ENCODE results near the gene PPA2.

Gene PPA2

DNA sequence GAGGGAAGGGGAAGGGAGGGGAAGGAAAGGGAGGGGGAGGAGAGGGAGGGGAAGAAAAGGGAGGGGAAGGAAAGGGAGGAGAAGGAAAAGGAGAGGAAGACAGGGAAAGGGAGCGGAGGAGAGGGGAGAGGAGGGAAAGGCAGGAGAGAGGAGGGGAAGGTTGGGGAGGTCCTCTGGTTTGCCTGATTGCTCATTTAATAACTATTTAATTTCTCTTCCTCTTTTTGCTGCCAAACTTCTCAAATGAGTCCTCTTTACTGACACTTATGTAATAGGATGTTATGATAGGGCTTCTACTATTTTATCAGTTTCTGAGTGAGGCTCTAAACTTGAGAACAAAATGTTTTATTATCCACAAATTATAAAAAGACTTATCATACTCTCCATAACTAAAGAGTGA, 35.4 kb upstream of the PPA2 start:
- H2AFZ ChIP-seq, result no peak overlapping the region
- TF ChIP-seq, protein P1, sequence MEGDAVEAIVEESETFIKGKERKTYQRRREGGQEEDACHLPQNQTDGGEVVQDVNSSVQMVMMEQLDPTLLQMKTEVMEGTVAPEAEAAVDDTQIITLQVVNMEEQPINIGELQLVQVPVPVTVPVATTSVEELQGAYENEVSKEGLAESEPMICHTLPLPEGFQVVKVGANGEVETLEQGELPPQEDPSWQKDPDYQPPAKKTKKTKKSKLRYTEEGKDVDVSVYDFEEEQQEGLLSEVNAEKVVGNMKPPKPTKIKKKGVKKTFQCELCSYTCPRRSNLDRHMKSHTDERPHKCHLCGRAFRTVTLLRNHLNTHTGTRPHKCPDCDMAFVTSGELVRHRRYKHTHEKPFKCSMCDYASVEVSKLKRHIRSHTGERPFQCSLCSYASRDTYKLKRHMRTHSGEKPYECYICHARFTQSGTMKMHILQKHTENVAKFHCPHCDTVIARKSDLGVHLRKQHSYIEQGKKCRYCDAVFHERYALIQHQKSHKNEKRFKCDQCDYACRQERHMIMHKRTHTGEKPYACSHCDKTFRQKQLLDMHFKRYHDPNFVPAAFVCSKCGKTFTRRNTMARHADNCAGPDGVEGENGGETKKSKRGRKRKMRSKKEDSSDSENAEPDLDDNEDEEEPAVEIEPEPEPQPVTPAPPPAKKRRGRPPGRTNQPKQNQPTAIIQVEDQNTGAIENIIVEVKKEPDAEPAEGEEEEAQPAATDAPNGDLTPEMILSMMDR (IDR thresholded peaks at IDR 0.05), result no peak
- no peaks in the 10 kb centered on the region for H3K9me3 ChIP-seq (ENCODE audit: control insufficient read depth, low read length)
- H3K4me1 ChIP-seq, result no peaks in the 10 kb centered on the region
- H3K27ac ChIP-seq, result no peak overlapping the region
- no peak overlapping the region for H3K9ac ChIP-seq
- H3K4me3 ChIP-seq (ENCODE audit: low read depth, low read length), result no peak overlapping the region
- no peak overlapping the region for H3K4me2 ChIP-seq (ENCODE audit: low read length)
- H3K36me3 ChIP-seq (ENCODE audit: control insufficient read depth, insufficient read depth, low read length), result no peaks in the 10 kb centered on the region
- H3K27me3 ChIP-seq (ENCODE audit: control insufficient read depth, insufficient read depth, low read length), result no peaks in the 10 kb centered on the region
- no peaks in the 10 kb centered on the region for H3K79me2 ChIP-seq

DNA sequence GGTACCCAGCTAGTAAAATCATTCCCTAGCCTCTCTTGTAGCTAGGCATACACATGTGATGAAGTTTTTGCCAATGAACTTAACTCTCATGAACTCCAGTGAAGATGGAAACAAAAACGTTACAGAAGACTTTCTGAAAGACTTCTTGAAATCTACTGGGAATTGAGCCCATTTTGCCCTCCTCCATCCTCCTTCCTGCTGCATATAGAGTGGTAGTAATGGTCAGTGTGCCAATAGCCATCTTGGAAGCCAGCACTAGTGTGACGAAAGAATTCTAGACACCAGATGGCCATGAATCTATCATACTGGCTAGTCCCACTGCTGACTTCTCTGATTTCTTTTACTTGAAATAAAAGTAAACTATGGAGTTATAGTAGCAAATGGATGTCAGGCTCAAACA, 30.9 kb upstream of the PPA2 start:
- no peak overlapping the region for H2AFZ ChIP-seq
- H3K4me3 ChIP-seq (ENCODE audit: low read depth, low read length), result no peak overlapping the region
- no peaks in the 10 kb centered on the region for H3K27me3 ChIP-seq (ENCODE audit: control insufficient read depth, insufficient read depth, low read length)
- no peaks in the 10 kb centered on the region for H3K79me2 ChIP-seq
- no peak overlapping the region for H3K4me2 ChIP-seq (ENCODE audit: low read length)
- no peak overlapping the region for H3K27ac ChIP-seq
- no peaks in the 10 kb centered on the region for H3K4me1 ChIP-seq
- TF ChIP-seq, protein P1 (IDR thresholded peaks at IDR 0.05), result no peak
- H3K9me3 ChIP-seq (ENCODE audit: control insufficient read depth, low read length), result no peaks in the 10 kb centered on the region
- H3K36me3 ChIP-seq (ENCODE audit: control insufficient read depth, insufficient read depth, low read length), result no peaks in the 10 kb centered on the region
- H3K9ac ChIP-seq, result no peak overlapping the region

DNA sequence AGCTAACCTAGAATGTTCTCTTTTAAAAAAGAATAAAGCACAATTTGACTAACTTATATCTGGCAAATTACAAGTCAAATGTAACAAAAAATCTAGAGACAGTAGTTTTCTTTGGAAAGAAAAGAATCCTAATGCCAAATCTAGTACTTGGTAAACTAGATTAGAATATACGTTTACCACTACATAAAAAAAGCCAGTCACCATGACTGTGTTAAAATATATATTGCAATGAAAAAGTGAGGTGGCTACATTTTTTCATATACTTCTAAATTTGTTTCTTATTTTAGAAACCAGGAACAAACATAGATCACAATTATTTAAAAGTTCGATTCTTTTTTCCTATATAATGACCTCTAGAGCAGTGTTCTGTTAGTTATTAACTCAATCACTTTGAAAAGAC, 29.6 kb upstream of the PPA2 start:
- Histone ChIP-seq H3K36me3 (ENCODE audit: control insufficient read depth, insufficient read depth, low read length) (no peaks in the 10 kb centered on the region), H3K79me2 (no peaks in the 10 kb centered on the region), H3K9ac (no peak overlapping the region), H2AFZ (no peak overlapping the region), H3K9me3 (ENCODE audit: control insufficient read depth, low read length) (no peaks in the 10 kb centered on the region), H3K27ac (no peak overlapping the region), H3K4me2 (ENCODE audit: low read length) (no peak overlapping the region), H3K27me3 (ENCODE audit: control insufficient read depth, insufficient read depth, low read length) (no peaks in the 10 kb centered on the region), H3K4me1 (no peaks in the 10 kb centered on the region), H3K4me3 (ENCODE audit: low read depth, low read length) (no peak overlapping the region)
- TF ChIP-seq, protein P1 (IDR thresholded peaks at IDR 0.05), result no peak

DNA sequence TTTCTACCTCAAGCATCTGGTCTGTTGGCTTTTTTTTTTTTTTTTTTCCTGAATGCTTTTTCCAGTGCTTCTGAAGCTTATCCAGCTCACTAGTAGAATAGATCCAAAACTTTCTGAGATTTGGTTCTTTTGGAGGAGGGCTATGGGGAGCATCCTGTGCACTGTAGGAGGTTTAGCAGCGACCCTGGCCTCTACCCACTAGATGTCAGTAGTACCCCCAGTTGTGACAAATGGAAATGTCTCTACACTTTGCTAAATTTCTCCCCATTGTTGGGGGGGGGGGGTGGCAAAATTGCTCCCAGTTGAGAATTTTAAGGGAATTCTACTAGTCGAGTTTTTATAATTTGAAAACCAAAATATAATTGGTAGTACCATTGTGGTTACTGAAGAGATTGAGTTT, 23.0 kb upstream of the PPA2 start:
- TF ChIP-seq, protein P1 (IDR thresholded peaks at IDR 0.05), result no peak
- Histone ChIP-seq H3K36me3 (ENCODE audit: control insufficient read depth, insufficient read depth, low read length) (no peaks in the 10 kb centered on the region), H3K27me3 (ENCODE audit: control insufficient read depth, insufficient read depth, low read length) (no peaks in the 10 kb centered on the region), H3K9ac (no peak overlapping the region), H3K4me2 (ENCODE audit: low read length) (no peak overlapping the region), H2AFZ (no peak overlapping the region), H3K4me3 (ENCODE audit: low read depth, low read length) (no peak overlapping the region), H3K9me3 (ENCODE audit: control insufficient read depth, low read length) (no peaks in the 10 kb centered on the region), H3K4me1 (no peaks in the 10 kb centered on the region), H3K79me2 (no peaks in the 10 kb centered on the region), H3K27ac (no peak overlapping the region)

DNA sequence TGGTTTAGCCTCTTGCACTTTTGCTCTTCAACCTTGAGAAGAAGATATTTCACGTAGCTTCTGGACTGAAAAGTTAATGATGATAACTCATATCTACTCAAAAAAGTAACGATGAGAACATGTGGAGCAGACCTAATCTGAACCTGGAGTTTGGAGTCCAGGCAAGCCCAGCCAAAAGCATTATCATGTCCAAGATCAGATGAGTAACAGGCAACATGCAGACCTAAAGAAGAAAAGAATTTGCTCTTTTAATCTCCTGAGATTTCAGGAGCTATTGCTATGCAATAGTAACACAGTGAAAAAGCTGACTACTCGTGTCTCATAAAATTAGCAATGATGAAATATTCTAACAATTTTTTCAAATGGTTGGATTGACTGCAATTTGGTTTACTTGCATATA, 21.8 kb upstream of the PPA2 start:
- TF ChIP-seq, protein P1 (IDR thresholded peaks at IDR 0.05), result no peak

More for the DNA sequence above, 21.8 kb upstream of the PPA2 start:
- H3K4me2 ChIP-seq (ENCODE audit: low read length), result no peak overlapping the region
- no peaks in the 10 kb centered on the region for H3K79me2 ChIP-seq
- H3K36me3 ChIP-seq (ENCODE audit: control insufficient read depth, insufficient read depth, low read length), result no peaks in the 10 kb centered on the region
- no peak overlapping the region for H2AFZ ChIP-seq
- H3K4me3 ChIP-seq (ENCODE audit: low read depth, low read length), result no peak overlapping the region
- no peak overlapping the region for H3K9ac ChIP-seq
- H3K27me3 ChIP-seq (ENCODE audit: control insufficient read depth, insufficient read depth, low read length), result no peaks in the 10 kb centered on the region
- H3K4me1 ChIP-seq, result no peaks in the 10 kb centered on the region
- no peak overlapping the region for H3K27ac ChIP-seq
- no peaks in the 10 kb centered on the region for H3K9me3 ChIP-seq (ENCODE audit: control insufficient read depth, low read length)

All from parathyroid adenoma (tissue), 2 donors.